ENCODE measurements around the gene RPS3. TPM values are rescaled to one million over a fixed set of nuclear protein-coding genes. Genes with fewer than 3 reads are reported as not detected.

RPS3 gene
- total and polyA plus RNA-seq, 9 of the 15 experiments (the other 6 are each of a cell fraction or from before 2014, with no cell fraction given): 2,700 to 5,771 (median 3,679) TPM

GRCh38 chr11:75445315-75445953, 46.1 kb downstream of the RPS3 start (continued):
- TF ChIP-seq E2F6 (IDR thresholded peaks at IDR 0.05; ENCODE audit: borderline replicate concordance in 1 of 2, extremely low read depth in 1 of 2, insufficient read depth in 1 of 2, insufficient read length in 1 of 2, low read depth in 1 of 2, low read length in 1 of 2, poor library complexity in 1 of 2, severe bottlenecking in 1 of 2): no peak
- TF ChIP-seq, protein P1, sequence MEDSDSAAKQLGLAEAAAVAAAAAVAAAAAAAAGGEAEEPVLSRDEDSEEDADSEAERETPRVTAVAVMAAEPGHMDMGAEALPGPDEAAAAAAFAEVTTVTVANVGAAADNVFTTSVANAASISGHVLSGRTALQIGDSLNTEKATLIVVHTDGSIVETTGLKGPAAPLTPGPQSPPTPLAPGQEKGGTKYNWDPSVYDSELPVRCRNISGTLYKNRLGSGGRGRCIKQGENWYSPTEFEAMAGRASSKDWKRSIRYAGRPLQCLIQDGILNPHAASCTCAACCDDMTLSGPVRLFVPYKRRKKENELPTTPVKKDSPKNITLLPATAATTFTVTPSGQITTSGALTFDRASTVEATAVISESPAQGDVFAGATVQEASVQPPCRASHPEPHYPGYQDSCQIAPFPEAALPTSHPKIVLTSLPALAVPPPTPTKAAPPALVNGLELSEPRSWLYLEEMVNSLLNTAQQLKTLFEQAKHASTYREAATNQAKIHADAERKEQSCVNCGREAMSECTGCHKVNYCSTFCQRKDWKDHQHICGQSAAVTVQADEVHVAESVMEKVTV (CRISPR knock-in tag; IDR thresholded peaks at IDR 0.05): peak; percentile 98
- TF ChIP-seq, protein P2, sequence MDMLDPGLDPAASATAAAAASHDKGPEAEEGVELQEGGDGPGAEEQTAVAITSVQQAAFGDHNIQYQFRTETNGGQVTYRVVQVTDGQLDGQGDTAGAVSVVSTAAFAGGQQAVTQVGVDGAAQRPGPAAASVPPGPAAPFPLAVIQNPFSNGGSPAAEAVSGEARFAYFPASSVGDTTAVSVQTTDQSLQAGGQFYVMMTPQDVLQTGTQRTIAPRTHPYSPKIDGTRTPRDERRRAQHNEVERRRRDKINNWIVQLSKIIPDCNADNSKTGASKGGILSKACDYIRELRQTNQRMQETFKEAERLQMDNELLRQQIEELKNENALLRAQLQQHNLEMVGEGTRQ (CRISPR knock-in tag; IDR thresholded peaks at IDR 0.05): no peak
- peak; percentile 92 for TF ChIP-seq CC2D1A (IDR thresholded peaks at IDR 0.05)
- peak; percentile 96 for TF ChIP-seq ZNF444 (CRISPR knock-in tag; IDR thresholded peaks at IDR 0.05)
- peak in 1 of 2 experiments; percentile 22; a peak in 1 of 4 replicates for TF ChIP-seq RCOR1 (IDR thresholded peaks at IDR 0.05; ENCODE audit: borderline replicate concordance in 1 of 2, low read depth in 2 of 2, low read length in 2 of 2)
- TF ChIP-seq YY1 (IDR thresholded peaks at IDR 0.05; ENCODE audit: borderline replicate concordance in 1 of 3, control insufficient read depth in 1 of 3, extremely low read depth in 1 of 3, insufficient read depth in 3 of 3, insufficient read length in 1 of 3, insufficient replicate concordance in 2 of 3, low read depth in 1 of 3, low read length in 2 of 3): peak in 1 of 3 experiments; percentile 14
- 0 out of 2 replicates have a peak, but pooled peaks have one; percentile 28 for TF ChIP-seq NBN (IDR thresholded peaks at IDR 0.05; ENCODE audit: low read depth)
- TF ChIP-seq PHF20 (IDR thresholded peaks at IDR 0.05; ENCODE audit: partially characterized antibody): no peak
- TF ChIP-seq KDM1A (IDR thresholded peaks at IDR 0.05): peak in 1 of 2 experiments; percentile 93; a peak in 2 of 4 replicates
- no peak for TF ChIP-seq ZNF764 (CRISPR knock-in tag; IDR thresholded peaks at IDR 0.05; ENCODE audit: low read depth)
- TF ChIP-seq CTBP1 (IDR thresholded peaks at IDR 0.05; ENCODE audit: borderline replicate concordance): peak; percentile 37; the same call in 1 of the 2 replicates
- TF ChIP-seq SMC3 (conservative IDR thresholded peaks at IDR 0.05; ENCODE audit: insufficient read depth, low read depth, low read length): peak; percentile 97
- peak; percentile 85; the same call in 1 of the 2 replicates for TF ChIP-seq HDGF (IDR thresholded peaks at IDR 0.05)
- no peak for TF ChIP-seq KAT2B (IDR thresholded peaks at IDR 0.05; ENCODE audit: low read depth, low read length)
- peak in 1 of 2 experiments; percentile 33; a peak in 1 of 4 replicates for TF ChIP-seq HDAC1 (IDR thresholded peaks at IDR 0.05)
- peak; percentile 55; the same call in 1 of the 2 replicates for TF ChIP-seq SP1 (CRISPR knock-in tag; IDR thresholded peaks at IDR 0.05)
- TF ChIP-seq, protein P3, sequence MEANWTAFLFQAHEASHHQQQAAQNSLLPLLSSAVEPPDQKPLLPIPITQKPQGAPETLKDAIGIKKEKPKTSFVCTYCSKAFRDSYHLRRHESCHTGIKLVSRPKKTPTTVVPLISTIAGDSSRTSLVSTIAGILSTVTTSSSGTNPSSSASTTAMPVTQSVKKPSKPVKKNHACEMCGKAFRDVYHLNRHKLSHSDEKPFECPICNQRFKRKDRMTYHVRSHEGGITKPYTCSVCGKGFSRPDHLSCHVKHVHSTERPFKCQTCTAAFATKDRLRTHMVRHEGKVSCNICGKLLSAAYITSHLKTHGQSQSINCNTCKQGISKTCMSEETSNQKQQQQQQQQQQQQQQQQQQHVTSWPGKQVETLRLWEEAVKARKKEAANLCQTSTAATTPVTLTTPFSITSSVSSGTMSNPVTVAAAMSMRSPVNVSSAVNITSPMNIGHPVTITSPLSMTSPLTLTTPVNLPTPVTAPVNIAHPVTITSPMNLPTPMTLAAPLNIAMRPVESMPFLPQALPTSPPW (CRISPR knock-in tag; IDR thresholded peaks at IDR 0.05): peak; percentile 75
- TF ChIP-seq CBX1 (IDR thresholded peaks at IDR 0.05; ENCODE audit: low read depth): no peak
- TF ChIP-seq THRB (CRISPR knock-in tag; conservative IDR thresholded peaks at IDR 0.05): peak; percentile 67; the same call in 1 of the 2 replicates
- no peak for TF ChIP-seq CHD1 (IDR thresholded peaks at IDR 0.05; ENCODE audit: low read length)

Measured in K562 (cell line).